ENCODE data around the gene ART4. TPM values are rescaled to one million over a fixed set of nuclear protein-coding genes. Genes with fewer than 3 reads are reported as not detected.

The ART4 gene
- total RNA-seq, 4 donors from 2014 or later: 0.13 to 0.18 TPM; not detected in 2

DNA sequence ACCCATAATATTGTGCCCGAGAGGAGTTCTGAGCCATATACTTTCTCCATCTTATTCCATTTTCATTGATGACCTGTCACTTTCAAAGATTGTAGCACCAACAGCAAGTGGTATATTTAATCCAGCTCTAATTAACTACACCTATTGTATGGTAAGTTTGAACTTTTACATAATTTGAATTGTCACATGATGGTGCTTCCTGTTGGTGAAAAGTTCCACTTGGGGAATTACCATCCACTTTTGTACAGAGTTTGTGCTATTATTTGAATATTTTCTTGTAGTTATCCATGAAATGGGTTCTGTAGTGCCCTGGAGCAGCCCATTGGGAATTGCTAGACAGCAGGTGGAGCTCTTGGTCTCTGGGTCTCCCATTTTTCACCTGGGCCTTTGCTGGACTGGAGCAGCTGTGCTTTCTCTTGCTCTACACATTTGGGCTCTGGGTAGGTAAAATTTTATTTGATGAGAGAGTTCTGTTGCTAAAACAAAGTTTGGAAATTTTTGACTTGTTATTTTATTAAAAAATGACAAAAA, 32.3 kb downstream of the ART4 start:
- Histone ChIP-seq H3K4me1 (no peaks in the 10 kb centered on the region), H3K9me3 (no peaks in the 10 kb centered on the region), H3K36me3 (no peaks in the 10 kb centered on the region), H3K4me3 (no peak overlapping the region), H3K27ac (no peak overlapping the region), H3K27me3 (no peaks in the 10 kb centered on the region)
- TF ChIP-seq, protein P1, sequence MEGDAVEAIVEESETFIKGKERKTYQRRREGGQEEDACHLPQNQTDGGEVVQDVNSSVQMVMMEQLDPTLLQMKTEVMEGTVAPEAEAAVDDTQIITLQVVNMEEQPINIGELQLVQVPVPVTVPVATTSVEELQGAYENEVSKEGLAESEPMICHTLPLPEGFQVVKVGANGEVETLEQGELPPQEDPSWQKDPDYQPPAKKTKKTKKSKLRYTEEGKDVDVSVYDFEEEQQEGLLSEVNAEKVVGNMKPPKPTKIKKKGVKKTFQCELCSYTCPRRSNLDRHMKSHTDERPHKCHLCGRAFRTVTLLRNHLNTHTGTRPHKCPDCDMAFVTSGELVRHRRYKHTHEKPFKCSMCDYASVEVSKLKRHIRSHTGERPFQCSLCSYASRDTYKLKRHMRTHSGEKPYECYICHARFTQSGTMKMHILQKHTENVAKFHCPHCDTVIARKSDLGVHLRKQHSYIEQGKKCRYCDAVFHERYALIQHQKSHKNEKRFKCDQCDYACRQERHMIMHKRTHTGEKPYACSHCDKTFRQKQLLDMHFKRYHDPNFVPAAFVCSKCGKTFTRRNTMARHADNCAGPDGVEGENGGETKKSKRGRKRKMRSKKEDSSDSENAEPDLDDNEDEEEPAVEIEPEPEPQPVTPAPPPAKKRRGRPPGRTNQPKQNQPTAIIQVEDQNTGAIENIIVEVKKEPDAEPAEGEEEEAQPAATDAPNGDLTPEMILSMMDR (IDR thresholded peaks at IDR 0.05): peak in 2 of 6 experiments; percentile 14 to 20
- TF ChIP-seq POLR2A (IDR thresholded peaks at IDR 0.05): no peak
- no peak for DNase-seq

DNA sequence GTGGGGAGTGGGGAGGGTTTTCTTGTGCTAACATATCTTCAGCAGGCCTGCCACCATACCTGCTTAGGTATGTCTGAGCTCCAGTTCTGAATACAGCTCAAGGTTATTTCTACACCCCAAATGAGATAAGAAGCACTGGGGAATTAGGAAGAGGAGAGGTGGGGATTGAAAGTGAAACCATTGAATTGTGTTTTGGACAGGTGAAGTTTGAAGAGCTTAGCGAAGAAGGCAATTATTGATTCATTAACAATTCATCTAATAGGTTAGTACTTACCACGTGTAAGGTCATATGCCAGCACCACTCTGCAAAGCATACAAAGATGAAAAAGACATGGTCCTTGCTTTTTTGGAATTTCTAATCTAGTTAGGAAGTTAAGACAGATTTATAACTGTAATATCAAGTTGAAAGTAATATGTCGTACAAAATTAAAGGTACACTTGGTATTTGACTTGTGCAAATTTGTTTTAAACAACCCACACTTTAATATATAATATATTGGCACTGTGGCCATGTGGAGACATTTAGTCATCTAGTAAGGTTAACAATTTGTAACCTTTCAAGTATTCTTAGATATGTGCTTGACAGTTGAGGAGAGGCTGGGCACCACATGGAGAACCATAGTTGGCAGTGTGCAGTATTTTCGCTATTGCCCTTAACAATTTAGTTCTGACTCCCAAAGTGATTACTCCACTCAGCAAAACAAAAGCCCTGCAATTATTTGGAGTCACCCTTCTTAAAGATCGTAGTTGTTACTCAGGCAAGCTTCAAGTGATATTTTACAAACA, 33.0 kb downstream of the ART4 start:
- TF ChIP-seq, protein P1 (IDR thresholded peaks at IDR 0.05): no peak
- TF ChIP-seq POLR2A (IDR thresholded peaks at IDR 0.05): no peak
- no peaks in the 10 kb centered on the region for H3K9me3 ChIP-seq
- H3K4me3 ChIP-seq: no peak overlapping the region
- no peak overlapping the region for H3K27ac ChIP-seq
- H3K27me3 ChIP-seq: no peaks in the 10 kb centered on the region
- DNase-seq: no peak
- H3K36me3 ChIP-seq: no peaks in the 10 kb centered on the region
- H3K4me1 ChIP-seq: no peaks in the 10 kb centered on the region

- TF ChIP-seq, protein P1 (IDR thresholded peaks at IDR 0.05): peak in 1 of 6 experiments; percentile 9
- TF ChIP-seq POLR2A (IDR thresholded peaks at IDR 0.05): no peak
- no peaks in the 10 kb centered on the region for H3K9me3 ChIP-seq
- peak overlapping the region; percentile 74 to 92 (median 90) for H3K27ac ChIP-seq
- peak overlapping the region; percentile 56 to 92 (median 74) for H3K4me3 ChIP-seq
- peaks cover 0 to 17% (median 4%) of the 10 kb centered on the region in 4 donors for H3K4me1 ChIP-seq
- H3K27me3 ChIP-seq: no peaks in the 10 kb centered on the region
- peaks cover 0 to 11% (median 0%) of the 10 kb centered on the region in 3 donors for H3K36me3 ChIP-seq
- DNase-seq: no peak
These were observed 39.5 kb downstream of the ART4 start for GRCh38 chr12:14803830-14804160.

DNA sequence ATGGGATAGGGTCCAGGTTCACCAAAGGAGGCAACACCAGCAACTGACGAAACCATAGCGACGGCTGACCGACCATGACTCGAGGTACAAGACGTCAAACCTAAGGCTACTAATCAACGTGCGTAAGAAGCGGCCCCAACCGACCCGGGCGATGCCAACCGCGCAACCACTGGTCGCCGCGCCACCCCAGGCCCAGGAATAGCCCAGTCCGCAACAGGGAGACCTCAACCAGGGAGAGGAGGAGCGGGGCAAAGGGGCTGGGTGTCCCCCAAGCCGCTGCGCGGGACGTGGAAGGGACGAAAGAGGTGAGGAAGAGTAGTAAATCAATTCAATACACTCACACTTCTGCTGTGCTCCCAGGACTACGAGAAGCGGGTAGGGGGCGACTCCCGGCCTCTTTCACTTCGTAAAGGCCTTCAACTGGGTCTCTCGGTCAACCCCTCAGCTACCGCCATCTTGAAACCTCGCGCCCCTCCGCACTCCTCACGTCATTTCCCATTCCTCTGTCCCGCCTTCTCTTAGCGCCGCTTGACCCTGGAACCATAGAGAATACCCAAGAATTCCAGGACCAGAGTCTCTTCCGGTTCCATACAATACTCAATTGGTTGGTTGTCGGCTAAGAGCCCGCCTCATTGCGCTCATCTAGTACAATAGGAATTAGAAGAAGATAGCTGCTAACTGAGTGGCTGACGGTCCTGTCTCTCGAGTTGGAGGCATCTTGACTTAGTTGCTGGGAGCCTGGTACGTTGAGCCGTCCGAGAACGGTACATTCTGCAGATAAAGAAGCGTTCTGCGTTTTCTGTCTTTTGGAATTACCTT, 40.1 kb downstream of the ART4 start, which contains the start of the genes C12orf60 and WBP11:
C12orf60 (plus strand) TSS at position 660 of the 819 bp plus-strand sequence. CDS start 19,266 bp downstream, outside the sequence.
WBP11 (minus strand) TSS at position 468 of the 819 bp plus-strand sequence. CDS start 2,095 bp downstream, outside the sequence.
- peak; percentile 89 to 98 (median 93) for DNase-seq
- peak; percentile 35 to 55 for TF ChIP-seq POLR2A (IDR thresholded peaks at IDR 0.05)
- TF ChIP-seq, protein P1 (IDR thresholded peaks at IDR 0.05): no peak
- H3K4me1 ChIP-seq: peaks cover 0 to 17% (median 4%) of the 10 kb centered on the region in 4 donors
- H3K36me3 ChIP-seq: peaks cover 0 to 16% (median 0%) of the 10 kb centered on the region in 3 donors
- no peaks in the 10 kb centered on the region for H3K9me3 ChIP-seq
- no peaks in the 10 kb centered on the region for H3K27me3 ChIP-seq
- H3K27ac ChIP-seq: peak within 1 kb of the TSS; percentile 74 to 92 (median 90)
- H3K4me3 ChIP-seq: peak within 1 kb of the TSS; percentile 56 to 92 (median 74)

DNA sequence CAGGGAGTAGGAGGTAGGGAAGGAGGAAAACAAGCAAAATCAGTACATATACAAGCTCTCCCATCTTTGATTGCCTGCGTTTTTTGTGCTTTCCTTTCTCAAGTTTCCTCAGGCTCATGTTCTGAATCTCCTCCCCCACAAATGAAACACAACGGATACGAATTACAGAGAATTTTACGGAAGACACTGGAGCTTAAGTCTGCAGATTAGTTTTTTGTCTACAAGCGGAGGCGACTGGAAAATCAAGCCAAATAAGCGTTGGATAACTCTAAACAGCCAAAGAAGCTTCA, 40.7 kb downstream of the ART4 start:
- Histone ChIP-seq H3K36me3 (peaks cover 0 to 21% (median 0%) of the 10 kb centered on the region in 3 donors), H3K27me3 (no peaks in the 10 kb centered on the region), H3K9me3 (no peaks in the 10 kb centered on the region), H3K4me1 (peaks cover 0 to 17% (median 4%) of the 10 kb centered on the region in 4 donors), H3K4me3 (peak overlapping the region; percentile 56 to 92 (median 74)), H3K27ac (peak overlapping the region; percentile 74 to 92 (median 90))
- DNase-seq: no peak
- TF ChIP-seq, protein P1 (IDR thresholded peaks at IDR 0.05): no peak
- no peak for TF ChIP-seq POLR2A (IDR thresholded peaks at IDR 0.05)

Data from Peyer's patch (tissue), 4 donors.